H7 (cell line): ENCODE measurements around the gene PLEKHA7. TPM values are rescaled to one million over a fixed set of nuclear protein-coding genes. Genes with fewer than 3 reads are reported as not detected.

Experiments used
- DNase-seq: peaks from one replicate; pipeline ENCODE4 v3.0.0; 2012
- H3K27me3 ChIP-seq: 2 replicates; pipeline ENCODE4 v1.6.0; 2011; ENCODE audit warnings: mild to moderate bottlenecking, low read length; ENCODE audit not compliant: control insufficient read depth, insufficient read depth
- H3K36me3 ChIP-seq: replicated peaks from 2 replicates; pipeline ENCODE4 v1.5.1; 2011; ENCODE audit warnings: low read length; ENCODE audit not compliant: control insufficient read depth, insufficient read depth
- H3K4me3 ChIP-seq: 2 replicates; pipeline ENCODE4 v1.5.1; 2011; ENCODE audit warnings: low read depth, mild to moderate bottlenecking, control low read depth, low read length, moderate library complexity; ENCODE audit not compliant: insufficient read depth
- total RNA-seq: library from RNA; depleted of rRNA; stranded (reverse); fragments of >200 nt; shearing (Covaris generic); gene quantifications from 2 replicates; pipeline ENCODE4 v1.2.3, GENCODE V29; 2014

The PLEKHA7 gene
- total RNA-seq, 1 experiment from 2014 or later, result 4.2 TPM

DNA sequence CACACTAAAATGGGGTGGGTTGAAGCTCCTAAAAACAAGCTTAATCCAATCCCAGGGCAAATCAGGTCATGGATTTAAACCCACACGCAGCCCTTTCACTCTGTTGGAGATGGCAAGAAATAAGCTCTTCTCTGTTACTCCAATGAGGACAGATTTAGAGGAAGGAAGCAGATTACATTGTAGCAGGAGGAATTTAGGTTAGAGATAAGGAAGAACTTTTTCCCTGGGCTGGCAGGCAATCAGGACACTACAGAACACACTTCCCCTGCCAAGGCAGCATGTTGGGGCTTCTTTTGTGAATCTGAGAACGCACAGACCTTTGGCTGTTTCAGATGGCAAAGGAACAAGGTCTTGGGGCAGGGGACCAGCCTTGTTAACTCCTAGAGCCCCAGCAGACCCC, 229.5 kb downstream of the PLEKHA7 start:
- Histone ChIP-seq H3K36me3 (no peaks in the 10 kb centered on the region), H3K27me3 (no peaks in the 10 kb centered on the region), H3K4me3 (no peak overlapping the region)
- no peak for DNase-seq

DNA sequence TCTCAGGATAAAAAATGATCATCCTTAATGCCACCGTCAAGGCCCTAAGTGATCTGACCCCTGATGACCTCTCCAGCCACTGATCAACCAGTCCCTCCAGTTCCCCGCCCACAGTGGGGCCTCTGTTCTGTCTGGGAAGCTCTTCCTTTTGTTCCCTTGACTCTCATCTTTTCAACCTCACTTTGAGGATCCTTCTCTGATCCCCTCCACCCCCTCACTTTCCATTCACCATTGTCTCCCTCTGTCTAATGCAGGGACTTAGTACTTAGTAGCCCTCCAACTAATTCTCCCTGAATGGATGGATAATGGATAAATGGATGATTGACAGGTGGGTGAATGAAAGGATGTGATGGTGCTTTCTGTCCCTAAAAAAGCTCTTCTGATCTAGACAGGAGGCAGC, 230.1 kb downstream of the PLEKHA7 start:
- Histone ChIP-seq H3K36me3 (no peaks in the 10 kb centered on the region), H3K4me3 (no peak overlapping the region), H3K27me3 (no peaks in the 10 kb centered on the region)
- no peak for DNase-seq

DNA sequence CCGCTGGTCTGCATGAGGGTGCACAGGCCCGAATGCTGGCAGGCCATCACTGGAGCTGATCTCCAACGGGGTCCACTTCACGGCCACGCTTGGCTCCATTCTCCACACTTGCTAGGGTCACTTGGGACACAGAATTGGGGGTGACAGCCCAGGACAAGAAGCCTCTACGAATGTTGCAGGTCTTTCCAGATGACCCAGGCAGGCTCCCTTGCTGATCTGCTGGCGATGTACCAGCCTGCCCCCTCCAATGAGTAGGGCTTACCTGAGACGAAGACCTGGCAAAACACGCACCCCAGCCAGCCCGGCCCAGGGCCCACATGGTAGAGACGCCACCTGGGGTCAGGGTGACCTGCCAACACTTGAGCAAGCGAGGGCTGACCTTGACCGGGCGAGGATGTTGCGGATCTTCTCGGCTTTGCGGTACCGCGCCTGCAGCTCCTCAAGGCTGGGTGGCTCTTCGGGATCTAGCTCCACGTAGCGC, 230.9 kb downstream of the PLEKHA7 start:
- no peaks in the 10 kb centered on the region for H3K36me3 ChIP-seq
- no peak overlapping the region for H3K4me3 ChIP-seq
- H3K27me3 ChIP-seq, result no peaks in the 10 kb centered on the region
- no peak for DNase-seq

DNA sequence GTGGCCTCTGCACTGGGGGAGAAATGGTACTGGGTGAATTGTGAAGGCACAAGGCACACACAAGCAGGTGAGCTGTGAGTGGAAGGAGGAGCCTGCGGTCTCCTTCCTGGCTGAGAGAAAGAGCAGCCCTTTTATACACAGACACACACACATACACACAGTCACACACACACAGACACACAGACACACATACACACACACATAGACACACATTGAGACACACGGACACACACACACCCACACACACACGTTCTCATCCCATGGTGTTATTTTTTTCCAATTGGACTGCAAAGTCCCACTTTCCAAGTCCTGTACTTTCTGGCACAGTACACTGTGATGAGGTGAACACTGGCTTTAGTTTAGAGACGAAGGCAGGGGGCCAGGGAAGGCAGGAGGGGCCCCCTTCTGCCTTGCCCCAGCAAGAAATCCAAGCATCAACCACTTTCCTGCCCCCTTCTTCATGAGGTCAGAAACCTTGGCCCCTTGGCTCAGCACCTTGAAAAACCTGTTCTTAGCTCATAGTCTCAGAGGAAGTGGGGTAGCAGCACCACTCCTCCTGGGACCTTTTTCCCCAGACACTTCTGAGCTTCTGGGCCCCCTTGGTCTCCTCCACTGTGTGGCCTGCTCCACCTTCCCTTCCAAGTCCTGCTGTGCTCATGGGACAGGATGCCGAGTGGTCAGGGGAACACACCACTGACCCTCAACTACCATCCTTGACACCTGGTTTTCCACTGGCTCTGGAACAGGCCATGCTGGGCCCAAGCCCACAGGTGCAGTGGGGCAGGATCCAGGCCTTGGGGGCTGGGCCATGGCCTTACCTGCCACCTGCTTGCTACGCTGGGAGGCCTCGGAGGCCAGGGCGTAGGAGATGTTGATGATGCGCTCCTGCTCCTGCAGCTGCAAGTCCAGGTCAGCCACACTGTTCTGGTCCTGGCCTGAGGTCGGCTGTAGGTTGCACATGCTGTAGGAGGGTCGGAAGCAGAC, 232.0 kb downstream of the PLEKHA7 start:
- no peaks in the 10 kb centered on the region for H3K27me3 ChIP-seq
- H3K36me3 ChIP-seq, result no peaks in the 10 kb centered on the region
- H3K4me3 ChIP-seq, result no peak overlapping the region
- no peak for DNase-seq

GRCh38 chr11:16780698-16781550, 233.3 kb downstream of the PLEKHA7 start:
- DNase-seq, result peak; percentile 51
- Histone ChIP-seq H3K4me3 (no peak overlapping the region), H3K36me3 (no peaks in the 10 kb centered on the region), H3K27me3 (no peaks in the 10 kb centered on the region)

DNA sequence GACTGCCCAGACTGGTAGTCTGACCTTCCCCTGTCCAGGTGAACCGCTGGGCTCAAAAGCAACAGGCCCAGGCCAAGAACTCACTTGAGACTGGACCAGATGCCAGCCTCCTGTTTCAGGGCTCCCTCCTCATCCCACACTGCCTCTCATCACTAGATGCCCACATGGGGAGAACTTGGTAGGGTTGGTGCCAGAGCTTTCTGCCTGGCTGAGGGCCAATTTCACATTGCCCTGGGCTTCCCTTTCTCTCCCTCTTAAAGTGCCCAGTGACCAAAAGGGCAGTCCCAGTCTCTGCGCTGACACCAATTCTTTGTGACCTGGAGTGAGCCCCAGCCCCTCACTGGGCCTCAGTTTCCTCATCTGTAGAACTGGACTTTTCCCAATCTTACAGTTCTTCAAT, 234.1 kb downstream of the PLEKHA7 start:
- Histone ChIP-seq H3K36me3 (no peaks in the 10 kb centered on the region), H3K4me3 (no peak overlapping the region), H3K27me3 (no peaks in the 10 kb centered on the region)

GRCh38 chr11:16779436-16779835, 234.8 kb downstream of the PLEKHA7 start:
- H3K4me3 ChIP-seq, result no peak overlapping the region
- DNase-seq, result peak; percentile 75

More for the DNA sequence above, 234.1 kb downstream of the PLEKHA7 start:
- DNase-seq, result no peak

GRCh38 chr11:16778876-16779275, 235.3 kb downstream of the PLEKHA7 start:
- Histone ChIP-seq H3K36me3 (no peaks in the 10 kb centered on the region), H3K4me3 (no peak overlapping the region), H3K27me3 (no peaks in the 10 kb centered on the region)
- no peak for DNase-seq

More at GRCh38 chr11:16779436-16779835, 234.8 kb downstream of the PLEKHA7 start:
- Histone ChIP-seq H3K36me3 (no peaks in the 10 kb centered on the region), H3K27me3 (no peaks in the 10 kb centered on the region)

DNA sequence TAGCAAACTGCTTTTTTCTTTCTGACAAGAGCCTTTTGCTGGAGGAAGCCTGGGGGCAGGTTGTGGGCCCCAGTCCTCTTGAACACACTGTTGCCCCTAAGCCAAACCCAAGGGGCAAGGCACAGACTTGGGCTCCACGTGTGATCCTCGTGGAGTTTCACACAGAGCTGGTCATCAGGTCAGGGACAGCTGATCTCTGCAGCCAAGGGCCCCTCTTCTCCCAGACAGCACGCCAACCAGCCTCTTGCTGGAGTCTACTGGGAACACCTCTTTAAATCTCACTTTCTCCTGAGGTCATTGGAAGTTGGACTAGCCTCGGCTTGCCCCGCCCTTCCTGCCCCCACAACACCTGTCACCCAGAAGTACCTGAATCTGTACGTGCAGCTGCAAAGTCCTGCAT, 235.9 kb downstream of the PLEKHA7 start:
- H3K27me3 ChIP-seq, result no peaks in the 10 kb centered on the region
- H3K36me3 ChIP-seq, result no peaks in the 10 kb centered on the region
- no peak overlapping the region for H3K4me3 ChIP-seq
- DNase-seq, result no peak

DNA sequence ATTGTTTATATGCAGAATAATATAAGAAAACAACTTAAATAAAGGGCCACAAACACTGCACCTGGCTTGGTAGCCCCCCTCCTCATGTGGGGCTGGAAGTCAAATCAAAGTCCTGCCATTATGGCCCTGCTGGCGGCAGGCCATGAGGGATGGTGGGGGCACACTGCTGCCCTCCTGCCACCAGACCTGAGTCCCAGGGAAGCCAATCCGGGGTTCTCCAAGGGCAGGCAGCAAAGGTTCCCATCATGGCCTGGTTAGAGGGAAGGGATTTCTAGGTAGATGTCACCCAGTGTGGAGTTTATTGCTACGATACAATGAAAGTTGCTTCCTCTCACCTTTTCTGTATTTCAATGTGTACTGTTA, 236.6 kb downstream of the PLEKHA7 start:
- Histone ChIP-seq H3K36me3 (no peaks in the 10 kb centered on the region), H3K4me3 (no peak overlapping the region), H3K27me3 (no peaks in the 10 kb centered on the region)
- DNase-seq, result no peak

- no peak for DNase-seq
- Histone ChIP-seq H3K27me3 (no peaks in the 10 kb centered on the region), H3K4me3 (no peak overlapping the region), H3K36me3 (no peaks in the 10 kb centered on the region)
Measured at GRCh38 chr11:16776711-16777612, 237.3 kb downstream of the PLEKHA7 start.

GRCh38 chr11:16775614-16776283, 238.5 kb downstream of the PLEKHA7 start:
- Histone ChIP-seq H3K27me3 (no peaks in the 10 kb centered on the region), H3K36me3 (no peaks in the 10 kb centered on the region), H3K4me3 (no peak overlapping the region)
- peak; percentile 18 for DNase-seq

- no peaks in the 10 kb centered on the region for H3K36me3 ChIP-seq
- H3K27me3 ChIP-seq, result no peaks in the 10 kb centered on the region
- H3K4me3 ChIP-seq, result no peak overlapping the region
- peak; percentile 62 for DNase-seq
Measured at GRCh38 chr11:16774936-16775613, 239.1 kb downstream of the PLEKHA7 start.
